ENCODE measurements around the gene UBD.

The UBD gene

DNA sequence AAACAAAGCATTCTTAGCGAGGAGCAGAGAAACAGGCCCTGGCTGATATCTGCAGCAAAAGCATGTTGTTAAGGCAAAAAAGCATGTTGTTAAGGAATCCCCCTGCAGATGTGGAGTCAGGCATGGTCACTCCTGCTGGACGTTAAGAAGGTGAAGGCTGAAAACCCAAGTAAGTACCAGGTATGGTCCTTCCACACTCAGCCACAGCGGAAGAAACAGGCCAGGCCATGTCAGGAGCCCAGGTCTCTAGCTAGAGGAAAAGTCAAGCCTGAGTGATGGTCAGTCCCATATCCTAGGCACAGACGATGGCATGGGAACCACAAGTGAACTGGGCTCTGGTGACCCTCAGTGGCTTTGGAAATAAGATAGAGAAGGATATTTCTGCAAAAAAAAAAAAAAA lies 39.3 kb downstream of the UBD start:
- no peak for DNase-seq

DNA sequence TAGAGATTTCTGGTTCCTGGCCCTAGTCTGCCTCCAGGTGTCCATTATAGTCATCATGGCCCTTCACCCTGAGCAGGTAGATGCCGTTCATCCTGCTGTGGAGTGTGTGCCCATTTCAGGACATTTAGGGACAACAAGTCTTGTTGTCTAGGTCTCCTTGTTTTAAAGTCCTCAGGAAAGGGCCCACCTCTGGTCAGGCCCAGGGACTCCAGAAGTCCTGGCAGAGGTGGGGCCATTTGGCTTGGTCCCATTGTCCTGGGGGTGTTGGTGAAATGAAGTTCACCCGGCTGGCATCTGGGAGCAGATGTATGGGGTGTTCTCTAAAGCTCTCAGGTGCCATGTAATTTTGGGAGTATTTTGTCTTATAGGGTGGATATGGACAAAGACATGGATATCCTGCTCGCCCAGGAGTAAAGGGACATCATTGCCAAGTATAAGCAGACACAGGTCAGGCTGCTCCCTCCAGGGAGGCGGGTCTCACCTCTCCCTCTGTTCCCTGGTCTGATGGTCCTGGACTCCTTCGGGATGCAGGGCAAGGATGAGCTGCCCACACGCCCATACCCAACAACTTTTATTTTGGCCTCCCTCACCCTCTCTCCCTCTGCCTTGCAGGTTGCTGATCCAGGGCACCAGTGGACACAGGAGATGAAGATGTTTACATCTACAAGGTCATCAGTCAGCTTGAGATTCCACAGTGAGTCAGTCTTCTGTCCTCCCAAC lies 40.1 kb downstream of the UBD start:
- no peak for DNase-seq

DNA sequence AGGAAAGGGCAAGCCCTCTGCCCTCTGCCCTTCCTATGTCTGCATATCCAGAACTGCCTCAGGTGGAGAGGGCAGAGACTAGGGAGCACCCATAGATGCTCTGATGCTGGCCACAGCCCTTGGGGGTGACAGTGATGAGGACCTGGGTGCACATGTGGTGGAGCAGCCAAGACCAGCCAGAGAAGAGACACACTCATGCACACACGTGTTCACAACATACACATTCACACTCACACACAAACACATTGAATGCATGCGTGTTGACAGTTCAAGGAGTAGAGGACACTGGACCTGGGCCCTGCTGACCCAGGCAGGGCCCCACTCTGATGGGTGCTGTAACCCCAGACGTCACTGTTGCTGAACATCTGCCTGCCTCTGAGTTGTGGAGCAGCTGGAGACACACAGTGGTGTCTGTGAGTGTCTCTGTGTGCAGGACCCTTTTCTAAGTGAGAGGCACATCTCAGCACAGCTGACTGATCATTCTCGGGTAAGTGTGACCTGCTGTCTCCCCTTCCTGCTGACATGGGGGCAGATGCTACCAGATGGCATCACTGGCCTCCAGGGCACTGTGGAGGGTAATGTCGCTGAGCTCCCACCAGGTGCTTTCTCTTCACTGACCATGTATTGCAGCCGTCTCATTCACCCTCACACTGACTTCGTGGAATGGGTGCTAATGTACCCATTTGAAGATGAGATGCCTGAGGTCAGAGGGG lies 41.6 kb downstream of the UBD start:
- no peak for DNase-seq

DNA sequence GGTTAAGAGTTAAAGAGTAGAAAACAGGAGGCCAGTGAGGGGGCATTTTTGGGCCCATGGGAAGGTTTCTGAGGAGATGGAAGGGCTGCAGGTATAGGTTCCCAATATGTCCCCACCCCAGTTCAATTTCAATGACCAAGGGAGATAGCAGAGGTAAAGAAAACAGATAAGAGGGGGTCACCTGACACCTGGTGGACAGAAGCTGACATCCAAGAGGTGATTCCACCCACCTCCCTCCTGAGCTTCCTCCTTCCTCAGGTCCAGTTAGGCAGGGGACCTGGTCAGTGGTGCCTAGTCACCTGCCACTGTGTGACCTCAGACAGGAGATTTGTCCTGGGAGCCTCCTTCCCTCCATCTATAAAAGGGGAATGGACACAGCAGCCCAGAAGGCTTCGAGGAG lies 42.3 kb downstream of the UBD start:
- DNase-seq, result no peak

DNA sequence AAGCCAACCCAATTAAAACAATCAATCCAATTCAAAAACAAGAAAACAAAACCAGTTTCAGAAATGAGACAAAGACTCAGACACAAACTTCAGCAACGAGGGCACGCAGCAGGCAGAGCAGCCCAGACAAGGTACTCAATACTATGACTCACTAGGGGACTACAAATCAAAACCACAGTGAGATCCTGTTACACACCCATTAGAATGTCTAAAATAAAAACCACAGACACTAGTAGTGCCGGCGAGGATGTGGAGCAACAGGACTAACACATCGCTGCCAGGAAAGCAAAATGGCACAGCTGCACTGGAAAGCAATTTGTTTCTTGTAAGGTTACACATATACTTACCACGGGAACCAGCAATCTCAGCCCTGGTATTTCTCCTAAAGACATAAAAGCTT lies 43.4 kb downstream of the UBD start:
- DNase-seq, result peak; percentile 25 to 31

DNA sequence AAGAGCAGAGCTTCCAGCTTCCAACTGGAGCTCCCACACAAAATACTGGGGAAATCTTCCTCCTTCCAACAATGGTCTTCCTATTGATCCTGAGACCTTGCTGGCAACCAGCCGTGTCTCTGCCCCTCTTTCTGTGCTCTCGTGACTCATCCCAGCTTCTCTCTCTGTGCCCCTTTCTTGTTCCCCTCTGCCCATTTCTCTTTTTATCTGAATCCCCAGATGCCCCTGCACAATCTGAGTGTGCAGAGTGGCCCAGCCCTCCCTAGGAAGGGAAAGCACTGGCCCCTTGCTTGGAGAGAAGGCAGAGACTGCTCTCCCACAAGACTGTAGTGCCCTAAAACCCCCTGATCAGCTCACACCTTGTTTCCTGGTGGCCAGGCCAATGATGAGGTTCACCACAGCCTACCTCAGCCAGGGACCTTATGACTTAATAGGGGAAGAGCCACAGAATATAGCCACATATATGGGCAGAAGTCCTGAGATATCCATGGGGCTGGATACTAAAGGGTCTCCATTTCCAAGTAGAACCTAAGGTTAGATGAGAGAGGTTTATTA lies 48.7 kb downstream of the UBD start:
- no peak for DNase-seq

DNA sequence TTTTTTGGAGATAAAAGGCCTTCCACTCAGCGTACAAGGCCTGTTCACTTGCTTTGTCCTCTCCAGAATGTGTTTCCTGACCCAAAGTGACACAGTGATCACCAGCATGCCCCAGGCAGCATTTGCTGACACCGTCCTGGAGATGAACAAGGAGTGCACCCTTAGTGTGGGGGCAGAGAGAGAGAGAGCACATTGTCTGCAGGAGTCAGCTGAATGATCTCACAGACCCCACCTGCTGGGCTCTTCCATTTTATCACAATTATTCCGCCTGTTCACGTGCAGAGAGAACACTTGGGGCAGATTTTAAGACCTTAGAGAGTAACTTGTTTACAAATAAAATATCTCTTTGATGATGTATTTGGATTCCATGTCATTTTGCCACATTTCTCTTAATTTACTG lies 49.3 kb downstream of the UBD start:
- DNase-seq, result no peak

DNA sequence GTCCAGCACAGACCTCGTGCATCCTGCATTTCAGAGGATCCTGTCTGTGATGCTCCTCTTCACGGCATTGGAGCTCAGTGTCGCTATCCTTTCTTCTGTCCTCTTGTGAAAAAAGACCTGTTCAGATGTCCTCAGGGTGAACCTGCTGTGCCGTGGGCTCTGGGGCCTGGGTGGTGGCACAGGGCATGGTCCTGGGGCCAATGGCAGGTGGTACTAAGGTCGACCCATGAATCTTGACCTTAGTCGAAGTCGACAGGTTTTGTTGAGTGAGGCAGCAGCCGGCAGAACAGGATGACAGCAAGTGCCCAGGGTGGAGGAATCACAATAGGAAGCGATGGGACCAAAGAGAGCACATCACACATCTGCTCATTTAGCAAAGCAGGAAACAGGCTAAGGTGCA lies 49.8 kb downstream of the UBD start:
- DNase-seq, result no peak

DNA sequence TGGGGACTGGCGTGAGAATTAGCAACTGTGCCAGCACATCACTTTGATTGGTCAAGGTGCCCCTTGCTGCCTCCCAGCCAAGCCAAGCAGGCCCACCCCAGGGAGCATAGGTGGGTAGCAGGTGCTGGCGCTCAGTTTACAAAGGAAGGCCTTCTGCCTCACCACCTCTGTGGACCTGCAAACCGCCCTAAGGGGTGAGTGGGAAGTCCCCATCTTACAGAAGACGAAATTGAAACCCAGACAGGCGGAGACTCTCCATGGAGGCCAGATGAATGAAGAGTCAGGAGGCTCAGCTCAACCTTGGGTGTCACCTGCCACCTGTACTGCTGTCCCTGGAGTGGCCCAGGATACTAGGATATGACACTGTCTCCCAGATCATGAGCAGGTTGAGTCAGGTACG lies 50.3 kb downstream of the UBD start:
- no peak for DNase-seq

DNA sequence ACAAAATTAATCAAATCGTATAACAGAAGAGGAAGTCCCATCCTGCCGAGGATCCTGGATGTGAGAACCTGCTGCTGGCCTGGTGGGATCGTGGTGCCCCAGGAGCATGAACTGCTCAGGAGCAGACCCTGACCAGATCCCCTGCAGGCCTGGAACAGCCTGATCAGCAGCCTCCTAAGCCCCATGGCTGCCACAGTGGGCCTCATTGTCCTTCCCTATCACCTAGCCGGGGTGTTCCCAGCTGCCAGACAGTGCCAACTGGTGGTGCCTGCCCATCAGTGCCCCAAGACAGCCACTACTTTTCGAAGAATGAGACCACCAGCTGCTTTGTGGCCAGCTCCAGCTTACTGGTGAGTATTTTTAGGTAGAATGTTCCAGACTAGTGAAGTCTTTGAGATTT lies 52.2 kb downstream of the UBD start:
- DNase-seq, result peak in 1 of 2 donors; percentile 11

DNA sequence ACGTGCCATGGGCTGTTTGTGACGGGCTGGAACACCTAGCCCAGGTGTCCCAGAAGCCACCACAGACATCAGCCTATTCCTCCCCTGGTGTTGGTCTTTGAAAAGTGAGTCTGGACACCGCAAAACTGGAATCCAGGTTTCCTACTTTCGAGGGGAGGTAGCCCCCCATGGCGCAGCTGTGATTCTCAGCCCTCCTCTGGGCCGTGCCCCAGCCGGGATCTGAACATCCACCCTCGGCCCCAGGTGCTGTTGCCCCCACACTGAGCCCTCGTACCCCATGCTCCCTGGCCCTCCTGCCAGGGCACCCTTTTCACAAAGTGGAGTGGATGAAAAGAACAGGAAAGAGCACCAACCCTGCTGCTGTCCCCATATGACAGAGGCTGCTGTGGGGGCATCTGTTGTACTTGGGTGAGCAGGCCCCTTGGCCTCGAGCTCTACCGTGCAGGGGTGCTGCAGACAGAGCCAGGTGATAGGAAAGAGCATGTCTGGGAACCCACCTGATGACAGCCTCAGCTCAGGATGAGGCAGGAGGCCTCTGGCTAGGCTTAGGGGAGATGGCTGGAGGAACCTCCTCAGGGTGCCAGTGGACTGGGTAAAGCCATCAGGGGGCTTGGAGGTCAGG lies 53.0 kb downstream of the UBD start:
- DNase-seq, result peak in 1 of 2 donors; percentile 10

DNA sequence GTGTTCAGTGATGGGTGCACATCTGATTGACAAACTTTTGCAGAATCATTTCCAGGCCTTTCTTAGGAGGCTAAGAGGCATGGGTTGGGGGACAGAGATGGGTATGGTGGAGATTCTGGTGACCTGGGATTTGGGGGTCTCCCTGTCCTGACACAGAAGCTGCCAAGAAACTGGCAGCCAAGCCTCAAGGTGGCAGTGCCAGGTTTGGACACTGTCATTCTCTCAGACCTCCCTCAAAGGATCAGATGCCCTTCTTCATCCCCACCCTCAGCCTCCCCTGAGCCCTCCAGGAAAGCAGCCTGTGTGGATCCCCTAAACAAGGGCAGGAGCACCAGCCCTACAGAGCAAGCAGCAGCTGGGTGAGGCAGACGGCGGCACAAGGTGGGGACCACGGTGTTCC lies 53.7 kb downstream of the UBD start:
- peak in 1 of 2 donors; percentile 9 for DNase-seq

Data from stimulated activated CD4-positive, alpha-beta T cell treated with anti-CD3 and anti-CD28 coated beads, Interleukin-2, amount 100 ng/mL, for 24 hours (primary cell).